Stimulated activated CD4-positive, alpha-beta T cell treated with anti-CD3 and anti-CD28 coated beads, Interleukin-4, amount 100 ng/mL, for 4 hours (primary cell): ENCODE measurements around the gene ZMIZ1.

Experiments
- DNase-seq, 2 experiments: peaks; one replicate each; pipeline ENCODE4 v3.0.0-alpha.2; 2020

The ZMIZ1 gene

DNA sequence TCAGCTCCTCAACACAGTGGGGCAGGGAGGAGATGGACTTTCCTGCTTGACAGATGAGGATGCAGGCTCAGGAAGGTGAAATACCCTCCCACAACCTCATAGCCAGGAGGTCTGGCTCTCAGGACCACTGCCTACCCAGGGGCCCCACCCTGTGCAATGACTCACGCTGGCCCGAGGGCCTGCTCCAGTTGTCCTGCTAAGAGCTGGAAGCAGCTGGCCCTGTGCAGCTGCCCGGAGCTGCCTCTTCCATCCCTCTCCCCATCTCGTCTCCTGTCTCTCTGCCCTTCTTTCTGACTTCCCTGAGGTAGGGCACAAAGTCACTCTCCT is 123.9 kb downstream of the ZMIZ1 start:
- DNase-seq, result no peak

GRCh38 chr10:79193694-79194382 is 125.1 kb downstream of the ZMIZ1 start:
- DNase-seq, result no peak

DNA sequence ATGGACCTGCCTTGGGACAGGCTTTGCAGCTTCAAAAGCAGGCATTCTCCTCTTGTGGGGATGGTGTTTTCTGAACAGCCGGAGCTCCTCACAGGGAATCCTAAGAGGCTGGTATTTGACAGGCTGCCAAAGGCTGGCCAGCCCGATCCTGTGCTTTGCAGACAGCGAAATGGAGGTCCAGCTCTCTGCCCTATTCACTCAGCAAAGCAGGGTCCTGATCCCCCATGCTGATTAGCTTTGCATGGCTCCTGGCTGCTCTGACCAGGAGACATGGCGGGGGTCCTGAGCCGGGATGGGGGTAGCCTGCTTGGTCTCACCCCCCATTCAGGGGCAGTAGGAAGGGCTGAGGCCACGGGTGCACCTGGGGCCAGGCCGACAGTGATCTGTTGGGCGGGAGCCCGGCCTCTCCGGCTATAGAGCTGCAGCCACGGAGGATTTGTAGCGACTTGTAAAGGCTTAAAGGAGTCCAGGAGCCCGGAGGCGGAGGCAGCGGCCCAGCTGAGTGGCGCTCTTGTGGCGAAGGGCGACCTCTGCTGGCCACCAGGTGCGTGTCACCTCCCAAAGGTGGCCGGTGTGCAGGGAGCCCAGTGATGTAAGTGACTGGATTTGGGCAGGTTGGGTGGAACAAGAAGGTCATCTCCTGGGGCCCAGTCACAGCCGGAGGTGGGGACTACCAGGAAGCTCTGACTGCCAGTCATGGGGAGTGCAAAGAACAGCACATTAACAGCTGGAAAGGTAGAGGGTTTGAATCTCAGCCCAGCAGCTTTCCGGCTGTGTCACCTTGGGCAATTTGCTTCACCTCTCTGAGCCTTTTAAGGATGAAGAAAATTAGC is 126.5 kb downstream of the ZMIZ1 start:
- peak; percentile 67 to 76 for DNase-seq

DNA sequence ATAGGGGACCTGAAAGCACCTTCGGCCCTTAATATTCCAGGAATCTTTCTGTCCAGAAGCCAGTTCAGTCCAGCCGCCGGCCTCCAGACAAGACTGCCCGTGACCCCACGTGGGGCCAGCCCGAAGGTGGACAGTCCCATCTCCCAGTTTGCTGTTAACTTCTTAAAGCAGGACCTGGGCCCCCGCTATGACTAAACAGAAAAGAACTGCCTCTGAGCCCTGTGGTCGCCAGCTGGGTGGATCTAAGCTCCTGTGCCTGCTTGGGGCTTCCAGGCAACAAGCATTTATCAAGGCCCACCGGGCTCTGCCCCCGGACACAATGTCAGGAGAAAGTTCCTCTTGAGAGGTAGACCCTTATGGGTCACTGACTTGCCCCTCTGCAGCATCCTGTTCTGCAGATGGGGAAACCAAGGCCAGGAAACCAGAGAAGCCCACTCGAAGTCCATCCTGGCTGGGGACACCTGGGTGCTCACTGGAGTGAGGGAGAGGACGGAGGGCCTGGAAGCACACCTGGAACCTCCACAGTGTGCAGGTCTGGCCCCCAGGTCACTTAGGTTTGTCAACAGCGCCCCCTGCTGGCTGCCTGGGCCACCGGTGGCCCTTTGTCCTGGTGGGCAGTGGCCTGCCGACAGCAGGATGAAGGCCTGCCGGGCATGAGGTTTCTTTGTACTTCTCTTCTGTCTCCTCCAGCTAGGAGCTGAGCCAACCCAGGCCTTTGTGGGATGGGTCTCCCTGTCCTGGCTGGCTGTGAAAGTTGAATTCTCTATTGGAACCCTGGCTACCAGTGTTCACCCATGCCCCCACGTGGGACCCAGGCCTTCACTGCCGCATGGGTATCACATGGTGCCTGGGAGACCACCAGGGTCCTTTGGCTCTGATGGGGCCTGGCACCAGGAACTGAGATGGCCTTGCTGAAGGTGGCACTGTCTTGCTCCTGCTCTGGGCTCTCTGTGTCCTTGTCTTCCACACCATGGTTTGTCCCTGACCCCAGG is 128.0 kb downstream of the ZMIZ1 start:
- peak; percentile 47 to 75 for DNase-seq

- no peak for DNase-seq
Observed at GRCh38 chr10:79197558-79197957, 128.8 kb downstream of the ZMIZ1 start.

GRCh38 chr10:79200346-79200745 is 131.6 kb downstream of the ZMIZ1 start:
- no peak for DNase-seq

DNA sequence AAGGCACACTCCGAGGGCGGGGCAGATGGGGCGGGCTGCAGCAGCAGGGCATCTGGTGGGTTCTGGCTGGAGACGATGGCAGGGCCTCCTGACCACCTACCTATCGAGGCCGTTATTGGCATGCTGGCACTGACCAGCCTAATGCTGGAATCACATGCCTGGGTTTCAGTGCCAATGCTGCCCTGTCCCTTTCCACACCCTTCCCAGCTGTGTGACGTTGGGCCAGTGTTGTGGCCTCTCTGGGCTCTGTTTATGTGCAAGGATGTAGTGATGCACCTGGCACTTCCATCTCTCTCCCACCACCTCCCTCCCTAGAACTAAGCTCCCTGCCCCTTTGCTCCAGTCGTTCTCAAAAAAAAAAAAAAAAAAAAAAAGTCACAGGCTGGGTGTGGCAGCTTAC is 132.9 kb downstream of the ZMIZ1 start:
- no peak for DNase-seq

DNA sequence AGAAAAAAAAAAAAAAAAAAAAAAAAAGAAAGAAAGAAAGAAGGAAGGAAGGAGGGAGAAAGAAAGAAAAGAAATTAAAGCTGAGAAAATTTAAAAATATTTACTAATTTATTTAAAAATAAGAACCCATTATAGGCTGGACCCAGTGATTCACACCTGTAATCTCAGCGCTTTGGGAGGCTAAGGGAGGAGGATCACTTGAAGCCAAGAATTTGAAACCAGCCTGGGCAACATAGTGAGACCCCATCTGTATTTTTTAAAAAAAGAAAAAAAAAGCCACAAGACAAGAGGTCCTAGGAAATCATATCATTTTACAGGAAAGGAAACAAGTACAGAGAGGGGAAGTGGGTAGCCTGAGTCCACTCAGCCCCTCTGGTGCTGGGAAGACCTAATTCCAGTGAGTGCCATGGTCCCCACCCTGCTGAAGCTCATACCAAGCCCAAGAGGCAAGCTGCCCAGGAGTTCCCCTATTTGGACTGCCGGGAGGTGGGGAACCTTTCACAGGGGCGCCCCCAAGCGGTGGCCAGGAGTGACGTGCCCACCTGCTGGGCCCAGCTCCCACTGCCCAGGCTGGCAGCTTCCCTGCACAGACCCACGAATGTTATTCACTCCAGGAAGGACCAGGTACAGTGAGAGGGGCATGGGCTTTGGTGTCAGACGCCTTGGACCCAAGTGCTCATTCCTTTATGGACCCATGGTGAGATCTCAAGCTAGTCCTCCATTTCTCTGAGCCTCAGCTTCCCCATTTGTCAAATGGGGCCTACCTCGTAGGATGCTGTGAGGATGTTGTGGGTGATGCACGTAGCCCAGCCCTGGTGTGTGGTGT is 133.6 kb downstream of the ZMIZ1 start:
- peak in 1 of 2 experiments; percentile 29 for DNase-seq

DNA sequence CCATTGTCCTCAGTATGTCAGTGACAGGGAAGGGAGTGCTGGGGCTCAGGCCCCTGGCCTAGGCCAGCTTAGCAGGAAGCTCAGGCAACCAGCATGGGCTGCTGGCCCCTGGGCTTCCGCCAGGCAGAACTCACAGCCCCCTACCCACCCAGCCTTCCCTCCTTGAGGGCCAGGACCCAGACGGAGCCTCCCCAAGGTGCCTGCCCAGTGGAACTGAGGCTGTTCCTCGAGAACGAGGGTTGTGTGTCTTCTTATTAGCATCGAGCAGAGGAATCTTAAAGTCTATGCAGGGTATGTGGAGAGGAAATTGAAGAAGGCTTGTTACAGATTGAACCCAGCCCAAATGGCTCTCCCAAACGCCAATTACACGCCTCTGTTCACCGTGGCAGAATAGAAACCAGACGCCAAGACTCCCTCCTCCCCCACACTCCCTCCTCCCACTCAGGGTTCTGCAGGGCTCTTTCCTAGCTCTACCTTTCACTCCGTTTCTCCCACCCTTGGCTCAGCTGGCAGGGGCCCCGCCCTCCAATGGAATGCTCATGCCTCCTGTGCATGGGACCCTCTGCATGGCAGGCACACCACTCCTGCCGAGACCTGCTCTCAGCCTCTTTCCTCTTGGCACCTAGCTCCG is 134.4 kb downstream of the ZMIZ1 start:
- DNase-seq, result no peak

DNA sequence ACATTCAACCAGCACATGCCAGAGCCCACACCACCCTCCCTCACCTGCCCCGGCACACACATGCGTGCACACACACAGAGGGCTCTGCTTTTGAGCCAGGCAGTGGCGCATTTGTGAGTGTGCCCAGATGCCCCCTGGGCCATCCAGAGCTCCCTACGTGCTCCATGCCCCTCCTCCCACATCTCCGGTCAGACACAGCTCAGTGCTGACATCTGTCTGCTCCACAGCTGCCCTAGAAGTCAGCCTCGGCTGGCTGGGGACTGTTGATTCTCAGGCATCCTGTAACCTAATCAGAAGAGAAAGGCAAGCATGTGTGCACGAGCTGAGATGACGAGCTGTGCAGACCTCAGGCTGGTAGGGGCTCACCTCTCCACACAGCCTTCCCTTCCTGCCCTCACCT is 135.1 kb downstream of the ZMIZ1 start:
- DNase-seq, result no peak

- DNase-seq, result no peak
Observed at GRCh38 chr10:79206300-79207095, 137.7 kb downstream of the ZMIZ1 start.

DNA sequence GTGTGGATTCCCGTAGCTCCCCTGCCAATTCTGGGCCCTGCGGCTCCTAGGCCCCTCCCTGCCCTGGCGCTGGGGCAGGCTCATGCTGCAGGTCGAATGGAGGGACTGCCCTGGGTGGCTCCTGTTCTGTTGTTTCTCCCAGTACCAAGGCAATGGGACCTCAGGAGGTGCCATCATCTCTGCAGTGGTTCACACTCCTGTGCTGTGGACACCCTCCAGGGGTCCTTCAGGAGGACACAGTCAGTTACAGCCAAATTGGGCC is 138.3 kb downstream of the ZMIZ1 start:
- DNase-seq, result no peak

- DNase-seq, result no peak
Observed at GRCh38 chr10:79207726-79208125, 139.0 kb downstream of the ZMIZ1 start.

DNA sequence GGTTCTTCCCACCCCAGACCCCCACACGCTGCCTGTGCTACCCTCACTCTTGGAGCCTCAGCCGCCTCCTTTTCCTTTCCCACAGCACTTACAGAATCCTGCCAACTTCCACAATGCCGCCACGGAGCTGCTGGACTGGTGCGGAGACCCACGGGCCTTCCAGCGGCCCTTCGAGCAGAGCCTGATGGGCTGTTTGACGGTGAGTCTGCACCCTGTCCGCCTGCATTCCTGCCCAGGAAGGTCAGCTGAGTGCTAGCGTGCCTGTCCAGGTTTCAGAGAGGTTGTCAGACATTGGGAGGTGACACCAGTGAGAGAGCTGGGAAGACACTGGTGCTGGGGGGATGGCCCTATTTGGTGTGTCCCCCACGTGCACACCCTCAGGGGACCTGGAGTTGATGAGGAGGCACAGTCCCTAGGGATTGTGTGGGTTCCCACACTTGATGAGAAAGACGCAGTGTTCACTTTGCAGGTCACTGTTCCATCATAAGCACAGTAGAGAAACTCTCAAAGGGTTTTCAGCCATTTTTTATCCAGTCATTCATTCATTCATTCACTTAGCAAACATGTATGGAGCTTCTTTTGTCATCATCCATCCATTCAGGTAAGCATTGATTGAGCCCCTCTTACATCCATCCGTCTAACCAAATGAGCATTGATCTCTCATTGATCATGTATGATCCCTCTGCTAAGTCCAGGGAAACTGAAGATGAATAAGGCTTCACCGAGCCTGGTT is 139.7 kb downstream of the ZMIZ1 start:
- no peak for DNase-seq

DNA sequence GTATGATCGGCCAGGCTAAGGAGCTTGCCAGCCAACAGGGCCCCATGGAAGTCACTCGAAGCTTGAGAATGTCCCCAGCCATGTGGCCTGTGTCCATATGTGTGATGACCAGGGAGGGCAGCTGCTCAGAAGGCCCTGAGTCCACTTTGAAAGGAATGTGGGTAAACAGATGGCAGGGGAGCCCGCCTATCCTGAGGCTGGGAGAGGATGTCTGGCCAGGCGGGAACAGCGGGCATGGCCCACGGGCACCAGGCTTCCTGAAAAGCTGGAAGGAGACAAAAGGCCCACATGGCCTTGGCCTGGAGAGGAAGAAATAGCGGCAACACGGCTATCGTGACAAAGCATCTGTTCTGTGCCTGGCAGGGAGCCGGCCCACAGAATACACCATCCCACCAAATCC is 140.6 kb downstream of the ZMIZ1 start:
- DNase-seq, result no peak

- DNase-seq, result no peak
Observed at GRCh38 chr10:79209831-79210230, 141.1 kb downstream of the ZMIZ1 start.

DNA sequence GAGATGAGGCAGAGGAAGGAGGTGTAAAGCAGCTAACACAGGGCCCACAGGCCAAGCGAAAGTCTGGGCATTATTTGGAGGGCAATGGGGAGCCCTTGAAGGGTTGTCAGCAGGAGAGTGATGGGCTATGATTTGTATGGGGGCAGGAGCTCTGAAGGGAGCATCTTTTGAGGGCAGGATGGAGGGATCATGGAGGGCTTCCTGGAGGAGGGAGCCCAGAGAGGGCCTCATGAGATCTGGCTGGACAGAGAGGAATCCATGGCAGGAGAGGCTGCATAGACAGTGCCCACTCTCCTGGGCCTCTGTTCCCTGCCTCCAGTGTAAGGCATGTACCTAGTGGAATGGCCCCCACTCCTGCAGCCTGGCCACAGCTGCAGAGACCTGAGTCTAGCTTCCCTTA is 141.9 kb downstream of the ZMIZ1 start:
- DNase-seq, result no peak

GRCh38 chr10:79211616-79212015 is 142.8 kb downstream of the ZMIZ1 start:
- DNase-seq, result no peak

DNA sequence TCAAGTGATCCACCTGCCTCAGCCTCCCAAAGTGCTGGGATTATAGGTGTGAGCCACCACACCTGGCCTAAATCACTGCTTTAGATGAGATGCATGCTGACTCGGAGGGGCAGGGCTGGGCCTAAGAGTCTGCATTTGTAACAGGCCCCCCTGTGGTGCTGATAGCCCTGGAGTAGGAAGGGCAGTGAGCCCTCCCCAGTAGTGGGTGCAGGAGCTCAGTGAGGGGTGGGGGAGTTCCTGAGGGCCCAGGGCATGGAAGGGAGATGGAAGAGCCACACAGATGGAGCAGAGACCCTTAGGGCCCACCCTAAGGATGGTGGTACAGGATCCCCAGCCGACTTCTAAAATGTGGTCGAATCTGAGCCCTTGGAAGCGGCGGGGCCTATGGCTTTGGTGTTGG is 146.8 kb downstream of the ZMIZ1 start:
- no peak for DNase-seq

GRCh38 chr10:79219322-79219957 is 150.7 kb downstream of the ZMIZ1 start:
- DNase-seq, result no peak
